HG02938 (cell line): ENCODE results near the gene CLMN.
A peak's percentile ranks its signal among the peaks of the same experiment; 100 is the strongest.
"Not testable (repeated sequence)": the region's sequence is repeated elsewhere in the genome, so short reads cannot be mapped to it uniquely, and the experiment has no call there.

Source experiments
- ATAC-seq: cut with Tn5 transposase; IDR thresholded peaks from one replicate; pipeline ENCODE4 v1.9.1; 2021; ENCODE audit warnings: mild to moderate bottlenecking, moderate library complexity; ENCODE audit not compliant: unreplicated experiment

CLMN gene

DNA sequence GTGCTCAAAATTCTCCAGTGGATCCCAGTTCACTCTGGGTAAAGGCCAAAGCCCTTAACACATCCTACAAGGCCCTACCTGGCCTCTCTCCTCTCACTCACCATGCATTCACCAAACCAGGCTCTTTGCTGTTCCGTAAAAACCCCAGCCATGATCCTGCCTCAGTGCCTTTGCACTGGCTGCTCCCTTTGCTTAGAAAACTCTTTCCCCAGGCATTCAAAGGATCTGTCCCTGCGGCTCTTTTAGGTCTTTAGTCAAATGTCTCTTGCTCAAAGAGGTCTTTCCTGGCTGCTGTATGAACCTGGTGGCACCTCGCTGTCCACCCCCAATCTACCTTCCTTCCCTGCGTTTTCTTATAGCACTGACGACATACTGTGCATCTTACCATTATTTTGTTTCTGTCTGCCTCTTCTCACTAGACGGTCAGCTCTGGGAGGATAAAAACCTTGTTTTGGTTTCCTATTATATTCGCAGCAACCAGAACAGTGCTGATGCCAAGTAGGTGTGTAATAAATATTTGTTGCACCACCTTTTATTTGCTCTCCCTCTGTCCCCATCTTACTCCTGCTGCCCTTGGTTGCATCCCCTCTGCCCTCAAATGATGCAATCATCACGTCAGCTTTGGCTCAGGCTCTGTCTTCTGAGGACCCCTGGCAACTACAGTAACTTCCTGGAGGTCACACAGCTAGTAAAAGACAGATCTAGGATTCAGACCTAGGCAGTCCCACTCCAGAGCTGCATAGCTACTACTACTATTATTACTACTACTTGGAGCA lies 138.6 kb downstream of the CLMN start:
- no peak for ATAC-seq

DNA sequence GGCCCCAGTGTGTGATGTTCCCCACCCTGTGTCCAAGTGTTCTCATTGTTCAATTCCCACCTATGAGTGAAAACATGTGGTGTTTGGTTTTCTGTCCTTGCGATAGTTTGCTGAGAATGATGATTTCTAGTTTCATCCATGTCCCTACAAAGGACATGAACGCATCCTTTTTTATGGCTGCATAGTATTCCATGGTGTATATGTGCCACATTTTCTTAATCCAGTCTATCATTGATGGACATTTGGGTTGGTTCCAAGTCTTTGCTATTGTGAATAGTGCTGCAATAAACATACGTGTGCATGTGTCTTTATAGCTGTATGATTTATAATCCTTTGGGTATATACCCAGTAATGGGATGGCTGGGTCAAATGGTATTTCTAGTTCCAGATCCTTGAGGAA lies 144.0 kb downstream of the CLMN start:
- not testable (repeated sequence) for ATAC-seq

DNA sequence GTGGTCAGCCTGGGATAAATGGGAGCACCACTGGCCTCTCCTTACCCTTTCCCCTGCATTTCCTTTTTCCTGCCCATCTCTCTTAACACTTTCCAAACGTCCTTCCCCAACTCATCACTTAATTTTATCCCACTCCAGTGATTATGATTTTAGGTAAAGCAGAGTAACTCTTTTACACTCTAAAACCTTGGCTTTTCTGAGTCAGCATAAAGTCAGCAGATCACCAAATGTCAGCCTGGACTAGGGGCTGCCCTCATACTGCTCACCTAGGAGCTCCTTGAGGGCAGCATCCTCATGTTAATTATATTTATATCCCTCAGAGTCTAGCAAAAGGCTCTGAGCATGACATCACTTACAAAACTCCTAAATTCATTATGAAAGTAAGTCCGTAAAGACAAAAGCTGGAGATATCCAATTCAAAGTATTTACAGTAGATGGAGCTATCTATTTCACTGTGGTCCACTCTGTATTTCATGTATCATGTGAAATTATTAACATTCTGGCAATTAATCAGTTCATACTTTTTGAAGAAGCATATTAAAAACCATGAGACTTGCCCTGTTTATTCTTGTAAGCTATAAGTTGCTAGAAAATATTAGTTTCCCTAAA lies 145.4 kb downstream of the CLMN start:
- ATAC-seq: no peak

DNA sequence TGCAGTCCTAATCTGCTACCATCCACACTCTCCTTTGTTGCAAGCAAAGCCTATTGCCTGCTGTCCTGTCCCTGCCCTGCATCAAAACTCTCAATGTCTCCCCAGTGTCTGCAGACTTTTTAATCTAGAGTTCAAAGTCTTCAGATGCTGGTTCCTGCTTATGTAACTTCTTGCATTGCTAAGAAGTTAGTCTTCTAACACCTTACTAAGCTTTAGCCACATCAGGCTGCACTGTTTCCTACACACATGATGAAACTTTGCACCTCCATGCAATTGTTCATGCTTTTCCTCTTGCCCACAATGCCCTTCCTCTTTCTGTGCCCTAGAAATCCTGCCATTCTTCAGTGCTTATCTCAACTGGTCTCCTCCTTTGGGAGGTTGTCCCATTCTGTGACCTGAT lies 146.2 kb downstream of the CLMN start:
- ATAC-seq: no peak

DNA sequence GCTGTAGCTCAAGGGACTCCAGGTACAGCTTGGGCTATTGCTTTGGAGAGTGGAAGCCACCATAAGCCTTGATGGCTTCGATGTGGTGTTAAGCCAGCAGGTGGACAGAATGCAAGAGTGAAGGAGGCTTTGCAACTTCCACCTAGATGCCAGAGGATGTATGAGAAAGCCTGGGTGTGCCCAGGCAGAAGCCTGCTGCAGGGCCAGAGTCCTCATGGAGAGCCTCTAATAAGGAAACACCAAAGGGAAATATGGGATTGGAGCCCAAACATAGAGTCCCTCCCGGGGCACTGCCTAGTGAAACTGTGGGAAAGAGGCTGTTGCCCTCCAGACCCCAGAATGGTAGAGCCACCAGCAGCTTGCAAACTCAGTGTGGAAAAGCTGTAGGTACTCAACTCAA lies 152.5 kb downstream of the CLMN start:
- no peak for ATAC-seq

DNA sequence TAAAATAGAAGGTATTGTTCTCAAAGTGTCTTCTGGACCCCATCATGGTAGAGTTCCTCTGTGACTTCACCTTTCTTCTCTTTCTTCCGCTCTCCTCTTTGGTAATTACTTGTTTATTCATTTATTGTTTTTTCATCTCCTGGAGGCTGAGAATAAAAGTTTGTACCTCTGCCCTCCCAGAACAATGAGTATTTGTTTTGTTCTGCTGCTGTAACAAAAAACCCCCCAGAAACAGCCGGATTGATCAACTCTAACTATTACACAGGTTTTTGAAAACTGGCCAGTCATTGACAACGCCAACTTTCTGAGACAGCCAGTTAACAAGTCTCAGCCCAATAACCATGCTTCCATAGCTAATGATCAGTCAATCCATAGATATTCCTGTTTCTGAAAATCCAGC lies 154.2 kb downstream of the CLMN start:
- no peak for ATAC-seq

DNA sequence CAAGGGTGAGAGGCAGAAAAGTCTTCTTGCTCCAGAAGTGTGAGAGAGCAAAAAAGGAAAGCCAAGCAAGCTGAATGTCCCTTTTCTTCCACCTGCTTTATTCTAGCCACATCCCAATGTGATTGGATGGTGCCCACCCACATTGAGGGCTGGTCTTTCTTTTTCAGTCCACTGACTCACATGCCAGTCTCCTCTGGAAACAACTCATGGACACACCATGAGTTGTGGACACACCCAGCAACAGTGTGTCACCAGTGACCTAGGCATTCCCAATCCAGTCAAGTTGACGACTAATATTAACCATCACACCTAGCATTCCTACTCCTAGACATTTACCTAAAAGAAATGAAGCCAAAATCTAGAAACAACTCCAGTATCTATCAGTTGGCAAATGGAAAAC lies 155.2 kb downstream of the CLMN start:
- ATAC-seq: no peak

DNA sequence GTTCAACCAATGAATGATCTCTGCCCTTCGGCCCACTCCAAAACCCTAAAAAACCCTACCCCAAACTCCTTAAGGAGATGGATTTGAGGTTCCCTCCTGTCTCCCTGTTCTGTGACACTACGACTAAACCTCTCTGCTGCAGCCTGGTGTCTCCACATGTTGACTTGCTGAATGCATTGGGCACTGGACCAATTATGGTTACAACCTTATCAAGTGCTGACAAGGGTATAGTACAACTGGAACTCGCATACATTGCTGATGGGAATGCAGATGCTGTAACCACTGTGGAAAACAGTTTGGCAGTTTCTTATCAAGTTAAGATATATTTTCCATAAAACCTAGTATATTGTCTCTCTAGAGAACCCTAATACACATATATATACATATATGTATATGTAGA lies 156.0 kb downstream of the CLMN start:
- ATAC-seq: no peak

DNA sequence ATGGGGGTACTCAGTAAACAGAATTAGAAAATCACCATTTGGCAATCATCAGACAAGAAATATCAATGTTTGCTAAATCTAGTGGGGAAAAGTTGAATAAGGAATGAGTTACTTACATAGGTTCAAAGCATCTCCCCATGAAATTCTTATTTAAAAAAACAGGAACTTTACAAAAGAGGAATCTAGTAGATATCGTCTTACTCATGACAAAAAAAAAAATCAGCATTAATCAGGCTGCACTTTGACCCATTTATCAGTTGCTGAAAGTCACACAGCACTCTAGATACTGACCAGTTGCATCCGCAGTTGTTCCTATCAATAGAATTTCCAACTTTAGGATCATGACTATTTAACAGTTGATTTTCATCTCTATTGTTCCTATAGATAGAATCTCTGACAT lies 156.6 kb downstream of the CLMN start:
- no peak for ATAC-seq

DNA sequence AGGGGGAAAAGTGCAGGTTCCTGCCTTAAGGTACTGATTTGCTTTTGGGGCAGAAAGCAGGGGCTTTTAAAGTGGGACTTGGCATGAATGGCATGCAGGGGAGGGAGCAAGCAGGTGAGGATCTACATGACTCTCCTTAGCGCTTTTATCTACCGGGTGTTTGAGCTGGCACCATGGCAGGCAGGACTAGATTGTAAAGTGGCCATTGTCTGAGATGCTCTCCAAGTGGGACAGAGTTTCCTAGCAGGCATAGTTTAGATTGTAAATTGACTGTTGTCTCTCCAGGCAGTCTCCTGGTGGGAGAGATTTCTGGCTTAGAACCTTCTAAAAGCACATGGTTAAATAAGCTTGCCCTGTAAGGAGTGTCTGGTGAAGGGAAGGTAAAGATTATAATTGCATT lies 157.1 kb downstream of the CLMN start:
- ATAC-seq: no peak

DNA sequence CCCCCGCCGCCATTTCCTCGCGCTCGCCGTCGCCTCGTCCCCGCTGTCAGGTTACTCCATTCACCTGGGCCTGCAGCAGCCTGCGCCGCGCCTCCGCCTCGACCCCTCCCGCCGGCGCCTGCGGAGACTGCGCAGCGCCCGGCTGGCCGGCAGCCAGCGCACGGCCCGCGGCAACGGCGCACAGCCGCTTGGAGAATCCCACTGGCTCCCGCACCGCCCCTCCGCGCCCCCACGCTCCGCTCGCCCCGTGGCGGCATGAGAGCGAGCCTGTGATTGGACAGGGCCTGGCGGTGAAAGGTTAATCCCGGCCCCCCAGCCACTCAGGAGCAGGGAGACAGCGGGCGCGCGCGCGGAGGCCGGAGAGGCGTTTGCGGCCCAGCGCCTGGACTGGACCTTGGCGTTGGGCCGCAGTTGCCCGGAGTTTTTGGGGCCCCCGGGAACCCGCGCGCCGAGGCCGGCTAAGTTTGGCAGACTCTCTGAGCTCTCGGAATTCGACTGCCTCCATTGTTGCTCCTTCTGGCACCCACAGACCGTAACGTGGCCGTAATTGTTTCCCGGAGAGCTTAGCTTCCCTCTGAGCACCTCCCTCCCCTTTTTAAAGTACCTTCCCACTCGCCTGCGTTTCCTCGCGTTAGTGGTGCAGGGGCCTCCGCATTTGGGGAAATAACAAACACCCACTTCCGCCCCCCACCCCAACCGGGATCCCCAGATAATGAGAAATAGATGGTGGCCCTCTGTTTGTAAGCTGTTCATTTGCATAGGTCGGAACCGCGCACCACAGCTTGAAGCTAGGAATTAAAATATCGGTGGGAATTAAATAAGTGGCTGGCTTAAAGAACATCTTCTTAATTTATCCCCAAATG lies 162.2 kb downstream of the CLMN start, which contains the start of gene DICER1:
DICER1 (minus strand) TSS at position 203 of the 863 bp plus-strand sequence. CDS start 24,071 bp downstream, outside the sequence.
- peak; percentile 63 for ATAC-seq

DNA sequence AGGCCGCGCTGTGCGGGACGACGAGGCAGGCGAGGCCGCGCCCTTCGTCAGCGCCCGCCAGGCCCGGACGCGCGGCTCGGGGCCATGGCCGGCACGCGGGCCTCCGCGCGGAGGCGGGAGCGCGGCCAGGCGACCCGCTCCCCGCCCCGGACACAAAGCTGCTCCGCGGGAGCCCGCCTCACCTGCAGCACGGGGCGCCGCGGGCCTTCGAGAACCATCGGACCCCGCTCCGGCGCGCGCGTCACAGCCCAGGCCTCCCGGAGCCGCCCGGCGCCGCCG lies 162.7 kb downstream of the CLMN start:
- peak; percentile 18 for ATAC-seq

DNA sequence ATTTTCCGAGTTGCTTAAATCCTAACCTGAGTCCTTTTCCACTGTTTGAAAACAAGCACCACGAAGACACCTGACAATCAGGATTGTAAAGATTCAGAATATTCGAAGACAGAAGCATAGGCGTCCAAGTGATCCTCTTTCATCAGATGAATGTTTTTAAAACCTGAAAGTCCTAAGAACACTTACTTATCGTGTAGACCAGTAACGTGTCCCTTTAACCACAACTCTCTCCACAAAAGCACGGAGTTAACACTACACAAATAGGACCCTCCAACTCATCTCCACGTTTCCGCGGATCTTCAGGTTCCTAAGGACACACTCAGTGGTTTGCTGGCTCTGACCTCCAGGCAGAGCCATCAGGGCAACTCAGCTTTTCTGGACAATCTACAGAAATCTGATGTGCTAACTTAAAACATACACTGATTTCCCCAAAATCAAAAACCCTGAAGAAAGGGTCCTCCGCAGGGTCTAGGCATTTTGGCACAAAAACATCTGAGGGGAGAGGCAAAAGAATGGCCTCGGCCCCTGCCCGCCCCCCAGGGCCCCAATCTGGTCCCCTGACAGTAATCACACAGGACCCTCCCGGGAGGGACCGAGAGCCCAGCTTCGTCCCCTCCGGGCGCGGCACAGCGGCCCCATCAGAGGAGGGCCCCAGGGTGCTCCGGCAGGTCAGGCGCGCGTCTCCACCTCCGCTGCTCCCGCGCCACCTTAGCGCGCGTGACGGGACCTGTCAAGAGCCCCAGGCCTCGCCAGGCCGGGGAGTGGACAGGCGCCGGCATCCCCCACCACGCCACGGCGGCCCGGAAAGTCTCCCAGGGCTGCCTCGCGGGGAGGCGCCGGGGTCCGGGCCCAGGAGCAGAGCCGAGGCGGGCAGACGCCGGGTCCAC lies 163.3 kb downstream of the CLMN start:
- ATAC-seq: peak; percentile 25

DNA sequence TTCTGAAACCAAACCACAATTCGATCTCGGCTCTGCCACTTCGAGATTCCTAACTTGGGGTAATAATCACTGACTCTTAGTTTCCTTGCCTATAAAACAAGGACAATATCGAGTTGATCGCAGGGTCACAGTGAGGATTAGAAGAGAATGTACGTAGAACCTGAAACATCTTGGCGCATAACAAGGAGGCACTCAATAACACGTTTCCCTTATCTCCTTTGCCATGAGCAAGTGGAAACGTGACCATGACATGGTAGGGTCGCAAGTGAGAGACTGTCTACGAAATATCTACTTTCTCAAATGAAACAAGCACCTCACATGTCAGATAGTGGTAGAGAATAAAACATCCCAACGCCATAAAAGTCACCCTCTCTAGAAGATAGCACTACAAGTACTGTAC lies 164.7 kb downstream of the CLMN start:
- no peak for ATAC-seq

DNA sequence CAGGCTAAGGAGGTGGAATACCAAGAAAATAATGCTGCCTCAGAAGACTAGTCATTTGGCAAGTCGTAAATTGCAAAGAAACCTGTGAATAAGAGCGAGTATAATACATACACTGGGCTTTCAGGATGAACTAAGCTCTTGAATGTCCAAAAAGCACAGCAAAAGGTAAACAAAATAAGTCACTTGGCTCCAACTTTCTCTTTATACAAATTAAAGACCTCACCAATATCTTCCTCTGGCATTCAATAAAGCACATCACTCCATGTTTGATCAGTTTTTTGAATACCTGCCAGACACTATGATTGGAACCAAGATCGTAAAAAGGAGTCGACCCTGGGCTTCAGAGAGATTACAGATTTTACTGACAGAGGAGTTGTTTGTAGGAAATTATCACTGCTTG lies 165.8 kb downstream of the CLMN start:
- ATAC-seq: no peak

DNA sequence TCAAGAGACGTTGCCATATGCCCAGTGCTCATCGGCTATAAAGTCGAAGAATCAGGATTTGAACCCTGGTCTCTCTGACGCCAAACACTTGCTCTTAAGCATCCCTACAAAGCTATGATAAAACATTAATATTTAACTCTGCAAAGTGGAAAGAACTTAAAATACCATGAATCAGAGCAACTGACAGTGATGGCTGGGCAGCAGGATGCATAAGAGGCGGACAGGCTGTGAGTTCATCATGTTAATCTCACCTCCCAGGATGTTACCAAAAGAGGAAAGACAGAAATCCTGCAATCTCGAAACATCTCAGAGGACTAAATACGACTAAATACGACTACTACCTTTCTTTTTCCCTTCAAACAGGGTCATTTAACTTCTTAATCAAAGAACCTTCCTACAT lies 168.1 kb downstream of the CLMN start:
- ATAC-seq: no peak

DNA sequence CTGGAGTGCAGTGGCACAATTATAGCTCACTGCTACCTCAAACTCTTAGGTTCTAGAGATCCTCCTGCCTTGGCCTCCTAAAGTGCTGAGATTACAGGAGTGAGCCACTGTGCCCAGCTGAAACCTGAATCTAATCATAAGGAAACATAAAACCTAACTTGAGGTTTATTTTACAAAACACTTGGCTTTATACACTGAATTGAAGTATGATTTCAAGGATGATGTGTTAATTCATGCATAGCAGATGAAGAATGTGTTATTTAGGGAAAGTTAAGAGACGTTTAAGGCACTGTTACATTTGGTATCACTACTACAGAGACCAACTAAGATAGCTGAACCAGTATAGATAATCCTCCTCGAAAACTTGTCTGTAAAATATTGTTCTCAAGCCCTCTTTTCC lies 168.8 kb downstream of the CLMN start:
- ATAC-seq: no peak

DNA sequence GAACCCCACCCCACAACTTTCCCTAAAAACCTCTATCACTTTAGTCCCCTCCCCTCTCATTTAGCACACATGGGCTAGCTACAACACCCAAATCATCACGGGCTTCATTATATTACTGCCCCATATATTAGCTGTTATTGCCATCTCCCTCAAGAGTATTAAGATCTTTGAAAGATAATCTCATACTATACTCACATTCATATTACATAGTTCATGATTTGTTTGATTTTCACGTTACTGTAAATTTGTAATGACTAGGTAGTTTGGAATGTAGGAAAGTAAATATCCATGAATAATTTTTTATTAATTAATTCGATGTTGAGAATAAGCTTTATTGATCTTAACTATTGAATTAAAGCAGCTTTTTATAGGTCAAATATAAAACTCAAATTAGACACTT lies 170.3 kb downstream of the CLMN start:
- ATAC-seq: no peak

DNA sequence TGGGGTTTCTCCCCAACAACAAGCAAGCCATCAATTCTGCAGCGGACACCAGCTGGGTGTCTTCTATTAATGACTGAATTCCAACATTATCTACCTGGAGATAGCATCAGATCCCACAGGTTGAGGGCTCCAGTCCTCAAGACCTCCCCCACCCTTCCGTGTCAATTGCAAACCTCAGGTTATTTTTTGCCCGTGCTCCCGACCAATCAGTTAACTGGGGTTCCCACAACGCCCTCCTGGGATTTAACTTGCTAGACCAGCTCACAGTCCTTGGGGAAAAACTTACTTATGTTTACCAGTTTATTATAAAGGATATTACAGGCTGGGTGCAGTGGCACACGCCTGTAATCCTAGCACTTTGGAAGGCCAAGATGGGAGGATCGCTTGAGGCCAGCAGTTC lies 172.1 kb downstream of the CLMN start:
- no peak for ATAC-seq

DNA sequence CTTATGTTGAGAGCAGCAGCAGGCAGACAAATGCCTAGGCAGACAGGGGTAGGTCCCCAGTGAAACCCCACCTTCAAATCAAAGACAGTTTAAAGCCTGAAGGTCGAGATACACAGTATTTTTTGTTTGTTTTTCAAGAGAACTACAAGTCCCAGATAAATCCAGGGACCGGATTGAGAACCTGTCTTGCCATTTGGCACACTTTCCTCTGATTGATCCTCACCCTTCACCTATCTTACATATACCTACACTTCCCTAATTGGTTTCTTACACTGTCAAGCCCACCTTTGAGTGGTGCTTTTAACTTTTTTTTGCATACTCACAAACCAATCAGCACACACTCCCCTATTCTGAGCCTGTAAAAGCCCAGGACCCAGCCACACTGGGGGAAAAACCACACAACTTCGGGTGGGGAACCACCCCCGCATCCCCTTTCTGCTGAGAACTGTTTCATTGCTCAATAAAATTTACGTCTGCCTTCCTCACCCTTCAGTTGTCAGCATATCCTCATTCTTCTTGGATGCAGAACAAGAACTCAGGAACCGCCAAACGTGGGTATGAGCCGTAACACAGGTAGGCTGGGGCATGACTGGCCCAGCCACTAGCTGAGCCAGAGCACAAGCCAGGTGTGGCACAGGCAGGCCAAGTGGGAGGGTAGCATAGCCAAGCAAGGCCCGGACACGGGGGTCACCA lies 173.5 kb downstream of the CLMN start:
- no peak for ATAC-seq
